Activated T-helper 1 cell treated with Interleukin-2 at 50 U/mL for 16 hours (primary cell): ENCODE results near the gene CARTPT.

Experiments
- DNase-seq: peaks from one replicate; pipeline ENCODE4 v3.0.0-alpha.2; 2020; ENCODE audit warnings: low read depth

The CARTPT gene

DNA sequence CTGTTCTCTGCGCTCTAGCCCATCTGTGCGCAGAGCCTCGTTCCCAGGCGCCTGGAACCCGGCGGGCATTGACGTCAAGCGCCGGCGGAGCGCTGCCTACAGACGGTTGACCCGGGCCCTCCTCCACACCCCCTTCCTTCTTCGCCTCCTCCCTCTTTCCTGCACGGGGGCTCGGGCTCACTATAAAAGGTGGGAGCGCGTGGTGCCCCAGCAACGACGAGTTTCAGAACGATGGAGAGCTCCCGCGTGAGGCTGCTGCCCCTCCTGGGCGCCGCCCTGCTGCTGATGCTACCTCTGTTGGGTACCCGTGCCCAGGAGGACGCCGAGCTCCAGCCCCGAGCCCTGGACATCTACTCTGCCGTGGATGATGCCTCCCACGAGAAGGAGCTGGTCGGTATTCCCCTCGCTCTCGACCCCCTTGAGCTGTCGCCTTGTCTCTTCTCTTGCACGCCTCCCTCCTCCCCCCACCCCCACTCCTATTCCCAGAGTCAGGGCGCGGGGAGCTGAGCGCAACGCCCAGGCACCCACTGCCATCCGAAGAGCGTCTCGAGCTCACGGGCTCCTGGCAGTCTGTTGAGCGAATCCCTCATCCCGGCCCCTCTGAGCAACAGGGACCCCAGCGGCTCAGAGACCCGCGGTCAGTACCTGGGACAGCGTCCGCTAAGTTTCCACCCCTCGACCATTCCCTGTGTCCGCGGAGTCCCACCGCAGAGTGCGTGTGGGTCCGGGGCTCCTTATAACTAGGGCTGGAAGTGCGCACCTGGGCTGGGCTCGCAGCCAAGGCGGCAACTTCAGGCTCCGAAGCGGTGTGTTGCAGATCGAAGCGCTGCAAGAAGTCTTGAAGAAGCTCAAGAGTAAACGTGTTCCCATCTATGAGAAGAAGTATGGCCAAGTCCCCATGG lies at the start of gene CARTPT:
CARTPT (plus strand) TSS at position 213 of the 902 bp plus-strand sequence; CDS start at position 232, 19 bp downstream.
- DNase-seq = no peak

DNA sequence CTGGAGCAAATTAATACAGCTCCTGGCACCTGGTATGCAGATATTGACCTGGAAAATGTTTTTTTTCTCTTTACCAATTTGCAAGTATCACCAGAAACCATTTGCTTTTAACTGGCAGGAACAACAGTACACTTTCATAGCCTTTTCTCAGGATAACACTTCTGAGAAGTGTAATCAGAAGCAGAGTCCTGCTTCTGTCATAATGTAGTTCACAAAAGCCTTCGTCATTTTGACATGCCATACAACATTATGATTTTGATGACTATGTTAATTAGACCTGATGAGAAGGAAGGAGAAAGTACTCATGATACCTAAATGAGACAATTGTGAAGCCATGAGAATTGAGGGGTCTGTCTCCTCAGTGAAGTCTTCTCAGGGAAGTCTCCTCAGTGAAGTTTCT lies 41.1 kb upstream of the CARTPT start:
- DNase-seq = no peak

DNA sequence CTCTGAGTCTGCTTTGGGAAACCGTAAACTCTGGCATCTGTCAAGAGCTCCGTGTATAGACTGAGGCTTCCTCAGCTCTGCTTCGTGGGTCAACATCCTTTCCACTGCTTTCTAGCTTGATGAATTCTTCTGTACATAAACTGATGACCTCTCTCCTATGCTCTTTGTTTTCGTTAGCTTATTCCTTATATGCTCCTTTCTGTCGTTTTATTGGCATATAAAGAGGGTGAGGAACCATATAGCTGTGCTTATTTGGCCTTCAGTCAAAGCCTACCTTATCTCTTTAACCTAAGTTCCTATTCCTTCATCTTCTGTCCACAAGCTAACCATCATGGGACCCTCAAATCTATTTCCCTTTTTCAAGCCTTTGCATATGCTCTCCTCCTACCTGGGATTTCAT lies 39.4 kb upstream of the CARTPT start:
- DNase-seq = no peak

DNA sequence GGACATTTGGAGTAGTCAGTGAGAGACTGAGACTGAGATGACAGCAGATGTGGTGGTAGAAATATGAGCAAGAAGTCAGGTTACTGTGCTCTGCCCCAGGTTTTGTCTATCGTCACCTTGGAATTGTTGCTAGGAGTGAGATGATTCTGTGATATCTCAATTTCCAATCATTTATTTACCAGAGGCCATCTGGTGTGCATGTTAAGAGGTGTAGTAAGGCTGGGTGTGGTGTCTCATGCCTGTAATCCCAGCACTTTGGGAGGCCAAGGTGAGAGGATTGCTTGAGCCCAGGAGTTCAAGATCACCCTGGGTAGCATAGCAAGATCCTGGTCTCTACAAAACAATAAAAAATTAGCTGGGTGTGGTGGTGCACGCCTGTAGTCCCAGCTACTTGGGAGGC lies 38.6 kb upstream of the CARTPT start:
- DNase-seq = no peak

DNA sequence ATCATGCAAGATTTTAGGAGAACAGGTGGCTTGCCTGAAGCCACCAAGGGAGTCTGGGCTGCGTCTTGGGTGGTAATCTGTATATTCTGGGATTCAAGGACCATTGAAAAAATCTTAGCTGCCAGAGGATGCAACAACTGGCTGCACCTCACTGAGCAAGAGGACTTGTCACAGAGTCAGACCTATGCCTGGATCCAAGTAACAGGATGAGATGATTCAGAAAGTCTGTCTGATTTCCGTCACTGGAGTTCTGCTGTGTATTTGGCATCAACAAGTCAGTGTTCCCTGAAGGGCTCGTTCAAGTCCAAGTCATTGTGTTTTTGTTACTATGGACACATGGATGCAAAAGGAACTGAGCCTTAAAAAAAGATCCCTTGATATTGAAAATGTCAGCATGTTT lies 37.8 kb upstream of the CARTPT start:
- no peak for DNase-seq

DNA sequence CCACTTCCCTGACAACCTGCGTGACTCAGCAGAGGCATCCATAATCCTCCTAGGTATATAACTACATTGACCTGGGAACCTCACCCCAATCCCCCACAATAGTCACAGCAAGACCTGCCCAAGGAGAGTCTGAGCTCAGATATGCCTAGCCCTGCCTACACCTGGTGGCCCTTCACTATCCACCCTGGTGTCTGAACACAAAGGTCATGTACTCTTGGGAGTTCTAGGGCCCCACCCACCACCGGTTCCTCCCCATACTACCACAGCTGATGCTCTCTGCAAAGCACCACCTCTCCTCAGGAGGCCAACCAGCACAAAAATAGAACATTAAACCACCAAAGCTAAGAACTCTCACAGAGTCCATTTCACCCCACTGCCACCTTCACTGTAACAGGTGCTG lies 34.8 kb upstream of the CARTPT start:
- DNase-seq = no peak

DNA sequence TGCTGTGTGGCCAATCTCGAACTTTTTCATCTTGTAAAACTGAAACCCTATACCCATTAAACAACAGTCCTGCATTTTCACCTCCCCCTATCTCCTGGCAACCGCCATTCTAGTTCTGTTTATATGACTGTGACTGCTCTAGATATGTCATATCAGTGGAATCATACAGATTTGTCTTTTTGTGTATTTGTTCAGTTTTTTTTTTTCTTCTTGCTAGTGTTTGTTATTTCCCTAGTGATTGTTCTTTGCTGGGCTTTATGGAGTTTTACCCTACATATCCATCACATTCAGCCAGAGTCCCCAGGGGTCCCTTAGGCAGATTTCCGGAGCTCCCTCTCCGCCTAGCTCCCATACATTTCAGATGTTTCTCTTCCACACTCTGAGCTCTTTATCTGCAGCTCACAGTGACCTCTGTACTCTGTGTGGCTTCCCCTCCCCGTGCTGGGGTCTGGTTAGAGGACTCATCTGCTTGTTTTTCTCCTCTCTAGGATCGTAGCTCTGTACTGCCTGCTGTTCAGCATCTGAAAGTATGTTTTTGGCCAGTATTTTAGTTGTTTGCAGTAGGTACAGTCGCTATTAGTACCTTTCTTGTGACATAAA lies 25.1 kb upstream of the CARTPT start:
- DNase-seq = no peak

DNA sequence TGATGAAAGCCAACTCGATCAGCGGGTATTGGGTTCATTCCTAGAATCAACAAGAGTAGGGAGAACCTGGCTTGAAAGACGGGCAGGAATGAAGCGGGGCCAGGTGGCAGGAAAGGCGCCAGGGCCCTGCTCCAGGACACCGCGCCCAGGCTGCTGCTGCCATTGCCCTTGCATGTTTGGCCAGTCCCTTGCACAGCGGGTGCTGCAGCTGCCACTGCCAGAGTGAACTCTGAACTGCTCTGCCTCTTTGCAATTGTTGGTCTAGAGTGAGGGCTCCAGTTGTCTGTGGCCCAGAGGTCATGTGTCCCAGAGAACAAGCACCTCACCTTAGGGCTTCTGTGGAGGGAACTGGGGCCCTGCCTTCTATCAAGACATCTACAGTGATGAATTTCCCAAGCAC lies 24.0 kb upstream of the CARTPT start:
- no peak for DNase-seq

DNA sequence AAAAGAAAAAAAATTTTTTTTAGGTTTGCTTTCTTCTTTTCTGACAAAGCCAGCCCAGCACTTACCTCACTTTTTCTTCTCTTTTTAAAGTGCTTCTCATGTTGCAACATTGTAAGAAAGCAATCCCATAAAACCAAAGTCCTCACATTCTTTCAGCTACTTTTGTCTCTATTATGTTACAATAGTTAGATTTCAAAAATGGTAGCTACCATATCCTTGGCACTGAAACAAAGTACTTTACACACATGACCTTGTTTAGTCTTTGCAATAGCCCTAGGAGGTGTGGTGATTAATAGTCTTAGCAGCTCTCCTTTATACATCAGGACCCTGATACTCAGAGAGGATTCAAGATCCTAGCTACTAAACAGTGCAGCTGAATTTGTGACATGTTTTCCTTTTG lies 23.5 kb upstream of the CARTPT start:
- no peak for DNase-seq

DNA sequence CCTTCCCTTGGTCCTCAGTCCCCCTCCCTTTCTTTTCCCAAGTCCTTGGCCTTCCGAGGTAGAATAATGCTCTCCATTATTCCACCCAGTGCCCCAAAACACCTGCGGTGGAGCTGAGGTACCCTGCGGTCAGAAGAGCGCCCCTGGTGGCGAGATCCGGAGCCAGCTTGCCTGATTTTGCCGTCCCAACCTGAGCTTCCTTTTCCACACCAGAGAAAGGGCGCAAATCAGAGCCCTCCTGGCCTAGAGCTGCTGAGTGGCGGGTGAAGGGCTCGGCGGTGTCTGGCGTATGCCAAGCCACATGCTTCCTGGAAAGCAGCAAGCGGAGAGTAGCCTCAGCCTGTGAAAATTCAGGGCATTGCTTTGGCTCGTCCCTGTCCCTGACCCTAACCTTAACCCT lies 21.1 kb upstream of the CARTPT start:
- DNase-seq = no peak

DNA sequence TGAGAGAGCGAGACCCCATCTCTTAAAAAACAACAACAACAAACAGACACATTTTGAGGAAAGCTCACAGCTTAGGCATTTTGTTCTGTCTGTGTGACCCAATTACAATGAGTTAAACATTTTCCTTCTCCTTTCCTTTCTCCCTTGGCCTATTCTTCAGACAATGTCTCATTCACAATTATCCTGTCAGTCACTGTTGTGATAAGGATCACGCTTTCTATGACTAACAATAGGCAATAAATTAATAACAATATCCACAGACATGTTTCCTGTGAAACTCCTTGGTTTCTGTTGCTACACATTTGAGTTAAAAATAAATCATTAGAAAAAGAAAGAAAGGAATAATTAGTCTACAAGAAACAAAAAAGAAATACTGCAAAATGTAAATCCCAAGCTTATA lies 19.8 kb upstream of the CARTPT start:
- no peak for DNase-seq

DNA sequence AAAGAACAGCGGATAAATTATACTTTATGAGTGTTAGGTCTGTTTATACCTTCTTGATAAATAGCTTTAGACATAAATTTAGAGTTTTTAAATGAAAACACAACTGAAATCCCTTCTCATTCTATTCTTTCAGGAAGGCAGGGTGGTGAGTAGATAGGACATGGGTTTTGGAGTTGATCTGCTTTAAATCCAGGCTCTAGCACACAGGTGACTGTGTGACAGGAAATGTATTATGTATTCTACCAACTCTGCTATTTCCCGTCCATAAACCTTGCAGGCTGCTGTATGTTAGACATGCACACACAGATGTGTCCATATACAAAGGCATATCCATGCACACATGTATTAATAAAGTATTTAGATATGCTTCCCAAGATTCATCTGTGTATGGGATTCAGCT lies 19.3 kb upstream of the CARTPT start:
- no peak for DNase-seq

DNA sequence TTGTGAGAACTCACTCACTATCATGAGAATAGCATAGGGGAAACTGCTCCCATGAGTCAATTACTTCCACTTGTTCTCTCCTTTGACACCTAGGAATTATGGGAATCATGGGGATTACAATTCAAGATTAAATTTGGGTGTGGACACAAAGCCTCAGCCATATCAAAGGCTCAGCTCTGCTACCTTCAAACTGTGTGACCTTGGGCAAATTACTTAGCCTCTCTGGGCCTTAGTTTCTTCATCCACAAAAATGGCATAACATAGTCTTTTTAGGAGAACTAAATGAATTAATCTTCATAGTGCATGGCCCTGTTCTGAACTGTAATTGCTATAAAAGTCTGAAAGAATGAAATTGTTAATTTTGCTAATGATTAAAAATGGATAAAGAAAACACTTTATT lies 18.3 kb upstream of the CARTPT start:
- DNase-seq = no peak

DNA sequence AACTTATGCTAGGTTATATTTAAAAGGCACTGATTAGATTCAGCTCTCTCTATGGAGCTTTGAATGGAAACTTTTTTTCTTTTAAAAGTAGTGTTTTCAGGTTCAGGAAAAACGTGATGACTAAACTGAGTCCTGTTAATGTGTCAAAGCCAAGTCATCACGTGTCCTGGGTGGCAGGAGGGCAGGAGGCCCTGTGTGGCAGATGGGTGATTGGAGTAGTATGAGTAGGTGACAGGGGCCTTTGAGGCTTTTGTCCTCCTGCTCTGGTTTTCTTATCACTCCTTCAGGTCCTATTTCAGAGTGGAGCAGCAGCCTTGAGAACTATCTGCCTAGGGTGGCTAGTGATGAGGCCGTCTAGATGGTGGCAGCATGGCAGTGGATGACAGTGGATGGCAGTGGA lies 17.7 kb upstream of the CARTPT start:
- DNase-seq = no peak

DNA sequence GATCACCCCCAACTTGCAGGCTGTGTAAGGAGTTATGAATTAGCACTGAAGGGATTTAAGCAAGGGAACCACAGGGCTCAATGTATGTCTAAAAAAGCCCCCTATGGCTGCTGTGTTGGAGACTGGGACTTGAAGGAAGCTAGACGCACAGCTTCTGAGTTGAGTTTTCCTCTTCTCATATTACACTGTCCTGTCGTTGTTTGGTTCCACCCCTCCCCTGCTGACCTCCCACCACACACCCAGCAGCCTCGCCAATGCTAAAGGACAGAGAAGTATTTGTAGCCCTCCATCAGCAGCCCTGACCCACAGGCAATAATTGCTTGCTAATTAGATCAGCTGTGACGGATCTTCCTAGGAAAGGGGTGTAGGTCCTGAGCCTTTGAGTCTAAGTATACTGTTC lies 15.1 kb upstream of the CARTPT start:
- DNase-seq = no peak

DNA sequence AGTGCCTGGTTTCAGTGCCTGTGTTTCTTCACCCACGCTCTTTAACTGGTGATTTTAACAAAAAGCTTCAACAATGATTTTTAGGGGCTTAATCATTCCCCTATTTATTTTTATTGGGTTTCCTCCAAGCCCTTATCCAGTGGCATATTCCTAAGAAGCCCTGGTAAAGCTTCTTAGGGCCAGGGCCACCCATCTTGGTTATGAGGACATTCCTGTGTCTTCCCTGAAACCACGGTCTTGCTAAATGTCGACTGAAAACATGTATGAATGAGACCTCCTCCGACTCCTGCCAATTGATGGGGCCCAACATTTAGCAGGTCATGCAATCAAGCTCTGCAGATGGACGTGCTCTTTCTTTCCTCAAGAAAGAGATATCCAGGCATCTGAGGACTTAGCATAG lies 13.7 kb upstream of the CARTPT start:
- DNase-seq = no peak

DNA sequence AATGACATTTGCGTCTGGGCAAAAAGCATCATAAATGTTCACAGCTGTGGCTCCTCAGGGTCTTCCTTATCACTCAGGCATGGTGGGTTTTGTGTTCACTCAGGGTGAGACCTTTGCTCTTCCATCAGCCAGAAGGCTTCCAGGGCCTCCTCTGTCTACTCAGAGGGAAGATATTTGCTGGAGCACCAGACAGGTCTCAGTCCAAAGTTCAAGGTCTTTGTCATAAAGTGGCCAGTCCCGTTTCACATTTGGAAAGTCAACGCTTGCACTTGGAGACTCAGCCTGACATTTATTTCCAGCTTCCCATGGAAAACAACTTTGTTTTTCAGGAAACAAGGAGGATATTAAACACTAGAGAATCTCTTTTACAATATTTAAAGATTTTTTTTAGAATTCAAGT lies 12.2 kb upstream of the CARTPT start:
- no peak for DNase-seq

DNA sequence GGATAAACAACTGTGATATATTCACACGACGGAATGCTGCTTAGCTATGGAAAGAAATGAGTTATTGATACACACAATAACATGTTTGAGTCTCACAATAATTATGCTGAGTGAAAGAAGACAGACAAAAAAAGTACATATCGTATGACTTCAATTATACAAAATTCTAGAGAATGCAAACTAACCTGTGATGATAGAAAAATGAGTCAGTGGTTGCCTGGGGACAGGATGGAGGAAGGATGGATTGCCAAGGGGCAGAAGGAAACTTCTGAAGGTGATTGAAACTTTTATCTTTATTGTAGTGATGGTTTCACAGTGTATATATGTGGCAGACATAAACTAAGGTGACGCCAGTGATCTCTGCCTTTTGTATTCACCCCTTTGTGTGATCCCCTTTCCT lies 7.5 kb upstream of the CARTPT start:
- DNase-seq = no peak

DNA sequence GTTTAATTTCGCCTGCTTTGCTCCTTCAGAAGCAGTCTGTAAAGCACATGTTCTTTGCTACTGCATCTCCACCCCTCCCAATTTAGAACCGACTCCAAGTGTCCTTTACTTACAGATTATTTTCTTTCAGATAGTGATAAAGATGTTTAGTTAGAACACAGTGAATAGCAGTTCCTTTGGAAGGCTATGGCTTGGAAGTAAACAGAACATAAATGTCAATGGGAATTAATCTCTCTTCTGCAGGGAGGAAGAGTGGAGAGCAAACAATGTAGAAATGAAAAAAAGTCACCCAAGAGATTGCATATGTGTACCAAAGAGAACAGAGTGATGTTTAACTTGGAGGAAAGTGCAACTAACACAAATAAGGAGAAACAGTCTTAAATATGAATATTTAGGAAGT lies 4.2 kb upstream of the CARTPT start:
- DNase-seq = no peak

DNA sequence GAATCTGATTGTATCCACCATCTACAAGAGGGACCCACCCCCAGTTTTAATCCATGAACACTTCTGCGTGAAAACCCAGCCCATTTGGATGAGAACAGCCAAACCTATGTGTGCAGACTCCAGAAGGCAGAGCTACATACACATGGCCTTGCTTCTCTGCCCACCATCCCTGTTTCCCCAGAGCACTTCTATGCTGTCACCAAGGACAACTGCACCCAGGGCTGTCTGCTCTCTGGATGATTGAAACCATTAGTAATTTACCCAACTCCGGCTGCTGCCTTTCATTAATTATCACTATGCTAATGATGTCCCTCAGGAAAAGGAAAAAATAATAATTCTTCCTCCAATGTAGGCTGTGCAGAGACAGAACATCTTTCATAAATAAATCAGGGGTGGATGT lies 8.9 kb downstream of the CARTPT start:
- no peak for DNase-seq

DNA sequence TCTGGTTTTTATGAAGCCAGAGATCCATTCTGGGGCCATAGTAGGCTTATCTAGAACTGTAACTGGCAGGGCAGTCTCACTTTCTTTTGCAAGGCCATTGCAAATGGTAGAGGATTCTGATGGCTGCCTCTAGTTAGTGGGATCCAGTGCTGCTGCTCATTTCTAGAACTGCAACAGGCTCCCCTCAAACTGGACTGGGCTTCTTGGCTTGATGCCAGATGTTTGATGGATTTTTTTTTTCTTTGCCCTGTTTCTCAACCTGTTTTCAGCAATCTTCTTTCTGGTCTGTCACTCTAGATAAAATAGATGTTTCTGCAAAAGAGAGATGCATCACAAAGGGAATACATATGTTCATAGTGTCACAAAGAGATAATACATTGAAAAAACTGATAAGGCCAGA lies 11.9 kb downstream of the CARTPT start:
- DNase-seq = no peak

DNA sequence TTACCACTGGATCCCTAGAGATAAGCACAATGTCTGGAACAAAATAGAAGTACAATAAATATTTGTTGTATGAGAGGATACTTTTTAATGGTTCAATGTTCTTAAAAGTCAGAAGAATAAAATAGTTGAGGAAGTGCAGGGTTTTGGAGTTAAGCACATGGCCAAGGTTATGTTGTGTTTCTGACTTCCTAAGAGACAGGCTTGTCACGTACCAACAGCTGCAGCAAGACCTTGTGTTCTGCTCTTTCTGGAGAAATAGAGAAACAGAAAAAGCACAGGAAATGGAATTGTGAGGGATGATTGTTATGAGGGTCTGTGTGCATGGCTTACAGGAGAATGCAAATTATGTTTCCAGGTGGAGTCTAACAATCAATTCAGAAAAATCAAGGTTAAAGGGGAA lies 12.9 kb downstream of the CARTPT start:
- DNase-seq = no peak

DNA sequence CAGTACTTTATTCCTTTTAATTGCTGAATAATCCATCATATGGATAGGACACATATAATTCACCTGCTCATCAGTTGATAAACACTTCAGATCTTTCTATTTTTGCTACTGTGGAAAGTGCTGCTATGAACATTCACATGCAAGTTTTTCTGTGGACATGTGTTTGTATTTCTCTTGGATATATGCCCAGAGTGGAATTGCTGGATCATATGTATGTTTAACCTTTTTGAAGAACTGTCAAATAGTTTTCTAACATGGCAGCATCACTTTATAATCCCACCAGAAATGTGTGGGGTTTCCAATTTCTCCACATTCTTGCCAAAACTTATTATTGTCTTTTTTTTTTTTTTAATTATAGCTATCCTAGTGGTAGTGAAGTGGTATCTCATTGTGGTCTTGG lies 15.1 kb downstream of the CARTPT start:
- DNase-seq = no peak
